GM21381 (cell line): ENCODE measurements around the gene C1QTNF2.

ENCODE experiments used
- ATAC-seq: cut with Tn5 transposase; IDR thresholded peaks from one replicate; pipeline ENCODE4 v1.9.1; 2021; ENCODE audit warnings: mild to moderate bottlenecking, moderate library complexity; ENCODE audit not compliant: unreplicated experiment

C1QTNF2 gene

GRCh38 chr5:160306696-160307095, 63.7 kb downstream of the C1QTNF2 start:
- ATAC-seq: no peak

GRCh38 chr5:160305319-160305718, 65.1 kb downstream of the C1QTNF2 start:
- no peak for ATAC-seq

GRCh38 chr5:160303690-160304089, 66.7 kb downstream of the C1QTNF2 start:
- no peak for ATAC-seq

- no peak for ATAC-seq
Observed at GRCh38 chr5:160298189-160298588, 72.2 kb downstream of the C1QTNF2 start.

GRCh38 chr5:160297776-160298175, 72.7 kb downstream of the C1QTNF2 start:
- ATAC-seq: no peak
